Measurements from ENCODE around the gene HMGCL.
A peak's percentile ranks its signal among the peaks of the same experiment; 100 is the strongest.
"Not testable (repeated sequence)": the region's sequence is repeated elsewhere in the genome, so short reads cannot be mapped to it uniquely, and the experiment has no call there.

HMGCL gene

GRCh38 chr1:23826590-23826989 is 1.4 kb upstream of the HMGCL start:
- not testable (repeated sequence) for DNase-seq (ENCODE audit: low read depth in 2 of 2)

- DNase-seq (ENCODE audit: low read depth in 2 of 2), result no peak
Observed at GRCh38 chr1:23825762-23826522, 713 bp upstream of the HMGCL start.

- no peak for DNase-seq (ENCODE audit: low read depth in 2 of 2)
Observed at GRCh38 chr1:23824711-23825075, 536 bp downstream of the HMGCL start.

DNA sequence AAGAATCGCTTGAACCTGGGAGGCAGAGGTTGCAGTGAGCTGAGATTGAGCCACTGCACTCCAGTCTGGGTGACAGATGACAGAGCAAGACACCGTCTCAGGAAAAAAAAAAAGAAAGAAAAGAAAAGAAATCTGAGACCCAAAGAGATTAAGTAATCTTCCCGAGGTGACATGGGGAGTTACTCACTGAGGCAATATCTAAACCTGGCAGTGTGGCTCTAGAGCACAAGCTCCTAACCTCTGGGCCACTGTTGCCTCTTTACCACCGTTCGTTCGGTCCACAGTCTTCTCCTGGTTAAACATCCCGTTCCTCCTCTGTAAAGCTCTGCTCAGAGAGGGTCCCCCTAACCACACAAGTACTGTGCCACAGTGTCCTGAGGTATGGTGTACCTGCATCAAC is 1.5 kb downstream of the HMGCL start:
- DNase-seq (ENCODE audit: low read depth in 2 of 2), result no peak

- DNase-seq (ENCODE audit: low read depth in 2 of 2), result no peak
Observed at GRCh38 chr1:23817633-23818032, 7.6 kb downstream of the HMGCL start.

DNA sequence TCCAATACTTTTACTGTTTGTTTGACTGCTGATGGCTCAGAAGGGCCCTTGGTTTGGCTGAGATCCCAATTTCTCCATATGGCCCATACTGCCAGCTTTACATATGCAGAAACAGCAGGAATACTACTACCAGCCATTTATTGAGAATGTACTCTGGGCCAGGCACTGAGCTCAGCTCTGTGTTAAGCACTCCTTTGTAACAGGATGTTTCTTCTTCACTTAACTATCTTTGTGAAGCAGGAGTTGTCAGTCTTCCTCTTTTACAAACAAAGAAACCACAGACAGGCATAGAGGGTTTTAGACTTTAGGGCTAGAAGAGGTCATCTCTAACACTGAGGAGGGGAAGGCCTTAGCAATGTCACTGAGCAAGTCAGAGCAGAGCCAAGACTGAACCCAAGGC is 8.3 kb downstream of the HMGCL start:
- DNase-seq (ENCODE audit: low read depth in 2 of 2), result no peak

DNA sequence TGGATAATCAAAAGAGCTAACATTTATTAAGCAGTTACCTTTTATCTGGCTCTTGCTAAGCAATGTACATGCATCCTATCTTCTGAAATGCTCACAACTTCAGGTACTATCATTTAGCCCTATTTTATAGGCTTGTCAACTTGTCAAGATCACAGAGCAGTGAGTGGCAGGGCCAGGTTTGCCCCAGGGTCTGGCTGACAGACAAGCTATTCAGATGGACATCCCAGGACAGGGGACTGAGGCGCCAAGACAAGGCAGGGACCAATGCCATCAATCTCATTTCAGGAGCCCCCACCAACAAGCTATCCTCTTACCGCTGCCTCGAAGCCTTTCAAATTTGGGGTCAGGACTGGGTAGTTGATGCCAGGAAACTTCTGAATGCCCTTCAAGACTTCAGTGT is 8.9 kb downstream of the HMGCL start:
- DNase-seq (ENCODE audit: low read depth in 2 of 2), result no peak

DNA sequence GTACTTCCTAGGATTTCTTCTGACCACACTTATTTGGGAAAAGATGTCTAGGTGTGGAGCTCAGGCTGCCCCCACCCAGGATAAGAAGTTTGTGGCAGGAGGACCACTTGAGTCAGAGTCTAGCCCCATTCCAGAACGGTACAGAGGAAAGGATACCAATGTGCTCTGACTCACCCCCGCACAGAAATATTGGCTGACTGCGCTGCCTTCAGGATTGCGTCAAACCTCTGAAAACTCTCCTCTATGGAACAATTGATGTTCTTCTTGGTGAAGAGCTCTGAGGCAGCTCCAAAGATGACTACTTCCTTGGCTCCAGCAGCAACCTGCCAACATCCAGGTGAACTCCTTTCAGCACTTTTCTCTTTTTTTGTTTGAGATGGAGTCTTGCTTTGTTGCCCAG is 11.2 kb downstream of the HMGCL start:
- DNase-seq (ENCODE audit: low read depth in 2 of 2), result no peak

DNA sequence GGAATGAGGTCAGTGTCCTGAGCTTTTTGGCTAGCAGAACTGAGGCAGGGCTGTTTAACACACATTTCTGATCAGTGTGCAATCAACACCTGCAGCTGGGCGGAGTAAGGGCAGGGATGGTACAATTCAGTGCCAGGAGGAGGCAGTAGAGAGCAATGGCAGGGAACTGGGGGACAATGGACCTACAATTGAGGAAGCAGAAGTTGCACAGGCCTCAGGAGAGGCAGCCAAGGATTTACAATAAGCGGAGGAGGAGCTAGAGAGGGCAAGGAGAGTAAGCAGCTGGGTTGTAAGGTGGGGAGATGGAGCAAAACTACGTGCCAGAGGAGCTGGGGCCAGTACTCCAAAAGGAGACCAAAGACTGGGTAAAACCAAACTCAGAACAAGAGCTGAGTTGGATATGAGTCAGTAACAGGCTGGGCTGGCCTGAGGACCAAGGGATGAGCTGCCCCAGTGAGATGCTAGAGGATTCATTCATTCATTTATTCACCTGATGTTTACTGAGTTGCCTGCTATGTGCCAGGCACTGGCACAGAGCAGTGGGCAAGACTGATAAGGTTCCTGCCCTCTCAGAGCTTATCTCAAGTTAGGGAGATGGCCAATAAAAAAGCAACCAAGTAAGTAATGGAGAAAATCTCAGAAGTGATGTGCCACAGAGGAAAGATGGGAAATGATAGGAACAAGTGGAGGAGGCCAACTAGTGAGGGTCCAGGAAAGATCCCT is 14.2 kb downstream of the HMGCL start:
- no peak for DNase-seq (ENCODE audit: low read depth in 2 of 2)

GRCh38 chr1:23809751-23810171 is 15.5 kb downstream of the HMGCL start:
- DNase-seq (ENCODE audit: low read depth in 2 of 2), result peak; percentile 55 to 69

DNA sequence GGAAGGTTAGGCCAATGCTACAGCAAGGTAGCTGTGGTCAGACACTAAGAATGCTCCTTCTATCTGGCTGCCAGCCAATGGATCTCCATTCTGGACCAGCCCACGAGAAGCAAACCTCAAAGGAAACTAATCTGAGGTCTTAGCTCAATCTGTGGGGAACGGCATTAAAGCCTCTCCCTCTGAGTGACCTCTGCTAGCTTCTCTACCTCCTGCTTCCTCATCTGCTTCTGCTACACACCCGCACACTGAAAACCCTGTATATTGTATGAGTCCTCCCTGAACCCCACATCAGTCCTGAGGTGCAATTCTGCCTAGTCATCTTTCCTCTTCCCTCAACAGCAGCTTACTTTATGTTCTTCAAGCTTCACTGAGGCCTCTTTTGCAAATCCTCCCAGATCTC is 17.8 kb downstream of the HMGCL start:
- DNase-seq (ENCODE audit: low read depth in 2 of 2), result no peak

- DNase-seq (ENCODE audit: low read depth in 2 of 2), result no peak
Observed at GRCh38 chr1:23806280-23806679, 18.9 kb downstream of the HMGCL start.

DNA sequence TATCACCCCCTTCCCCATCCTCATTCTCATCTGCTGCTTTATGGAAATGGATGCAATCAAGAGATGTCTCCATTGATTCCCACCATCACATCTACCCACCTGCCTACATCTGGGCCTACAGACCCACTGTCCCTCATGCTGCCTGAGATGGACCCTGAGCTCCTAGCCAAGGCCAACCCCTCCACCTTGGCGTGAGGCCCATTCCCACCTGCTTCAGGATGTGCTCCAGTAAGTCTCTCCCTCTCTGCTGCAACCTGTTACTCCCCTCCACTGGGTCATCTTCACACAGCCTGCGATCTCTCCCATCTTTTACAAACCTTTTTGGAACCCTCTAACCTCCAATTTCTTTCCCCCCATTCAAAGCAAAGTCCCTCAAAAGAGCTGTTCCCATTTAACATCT is 20.2 kb downstream of the HMGCL start:
- DNase-seq (ENCODE audit: low read depth in 2 of 2), result no peak

DNA sequence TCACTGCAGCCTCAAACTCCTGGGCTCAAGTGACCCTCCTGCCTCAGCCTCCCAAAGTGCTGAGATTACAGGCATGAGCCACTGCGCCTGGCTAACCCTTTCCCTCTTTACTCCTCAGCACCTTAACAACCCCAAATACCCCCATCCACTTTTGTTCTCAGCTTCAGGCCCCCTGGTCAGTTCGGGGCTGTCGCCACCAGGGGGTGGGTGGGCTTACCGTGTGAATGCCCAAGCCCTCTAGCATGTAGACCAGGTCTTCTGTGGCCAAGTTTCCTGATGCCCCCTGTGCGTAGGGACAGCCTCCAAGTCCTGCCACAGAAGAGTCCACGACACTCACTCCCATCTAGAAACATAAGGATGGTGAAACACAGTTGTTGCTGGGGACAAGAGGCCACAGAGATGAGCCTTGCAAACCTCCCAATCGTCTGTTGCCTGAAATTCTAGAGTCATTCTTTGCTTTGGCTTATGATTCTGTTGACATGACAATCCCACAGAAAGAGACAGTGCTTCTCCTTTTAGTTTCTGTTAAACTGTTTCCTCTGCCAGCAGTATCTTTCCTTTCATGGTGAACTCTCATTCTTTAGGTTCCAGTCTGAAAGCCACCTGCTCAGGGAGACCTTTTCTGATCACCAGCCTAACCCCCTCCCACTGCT is 20.9 kb downstream of the HMGCL start:
- DNase-seq (ENCODE audit: low read depth in 2 of 2), result no peak

- DNase-seq (ENCODE audit: low read depth in 2 of 2), result no peak
Observed at GRCh38 chr1:23803674-23804073, 21.6 kb downstream of the HMGCL start.

GRCh38 chr1:23802809-23803342 is 22.4 kb downstream of the HMGCL start:
- DNase-seq (ENCODE audit: low read depth in 2 of 2), result not testable (repeated sequence)

GRCh38 chr1:23801876-23802275 is 23.4 kb downstream of the HMGCL start:
- no peak for DNase-seq (ENCODE audit: low read depth in 2 of 2)

DNA sequence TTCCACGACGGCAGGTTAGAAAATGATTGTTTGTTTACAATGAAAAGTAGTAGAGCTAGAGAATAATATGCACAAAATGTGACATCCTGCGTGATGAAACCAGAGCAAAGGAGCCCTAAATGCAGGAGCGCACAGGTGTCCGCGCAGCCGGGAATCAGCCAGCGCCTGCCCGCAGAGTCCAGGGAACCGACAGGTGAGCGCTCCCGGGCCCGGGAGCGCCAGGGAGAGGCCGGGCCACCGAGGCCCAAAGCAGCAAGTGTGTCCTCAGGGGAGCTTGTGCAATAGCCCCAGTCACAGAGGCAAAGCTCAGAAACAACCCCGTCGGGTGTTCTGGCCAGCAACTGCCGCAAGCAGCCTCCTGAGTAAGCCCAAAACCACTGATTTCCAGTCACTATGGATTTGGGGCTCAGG is 23.9 kb downstream of the HMGCL start:
- no peak for DNase-seq (ENCODE audit: low read depth in 2 of 2)

DNA sequence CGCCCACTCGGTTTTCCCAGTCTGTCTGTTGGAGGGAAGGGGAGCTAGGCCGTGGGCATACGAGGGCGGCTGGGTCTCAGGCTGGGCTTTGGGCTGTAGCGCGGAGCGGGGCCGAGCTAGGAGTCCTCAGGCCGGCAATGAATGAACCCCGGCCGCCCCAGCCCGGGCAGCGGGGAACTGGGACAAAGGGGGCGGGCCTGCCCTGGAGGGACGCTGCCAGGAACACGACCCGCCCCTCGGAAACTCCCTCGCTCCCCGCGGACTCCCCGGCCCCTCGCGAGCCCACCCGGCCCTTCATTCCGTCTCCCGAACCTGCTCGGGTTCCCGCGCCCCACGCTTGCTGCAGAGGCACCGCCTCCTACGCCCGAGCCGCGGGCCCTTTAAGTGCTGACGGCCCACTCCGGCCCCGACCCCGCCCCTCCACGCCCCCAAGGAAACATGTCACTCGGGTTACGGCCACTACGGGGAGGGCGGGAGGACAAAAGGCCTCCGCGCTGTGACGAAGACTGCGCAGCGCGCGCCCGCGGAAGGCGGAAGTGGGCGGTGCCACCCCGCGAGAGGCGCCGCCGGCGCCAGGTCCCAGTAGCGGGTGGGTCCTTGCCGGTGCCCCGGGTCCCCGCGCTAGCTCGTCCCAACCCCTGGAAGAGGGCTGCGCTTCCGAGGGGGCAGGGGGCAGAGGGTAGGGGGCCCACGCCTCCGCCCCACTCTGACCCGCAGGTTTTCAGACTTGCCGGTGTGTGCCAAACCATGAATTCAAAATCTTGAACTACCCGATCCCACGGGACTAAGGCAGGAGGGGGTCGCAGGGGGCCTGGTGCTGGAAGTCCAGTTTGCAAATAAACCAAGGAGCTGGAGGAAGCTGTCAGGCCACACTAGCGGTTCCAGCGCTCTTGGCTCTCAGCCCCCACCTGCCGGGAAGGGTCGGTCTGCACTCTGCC is 24.6 kb downstream of the HMGCL start, which contains the start of gene GALE:
Gene GALE (minus strand): TSS at position 355 of the 938 bp plus-strand sequence. CDS start 1,747 bp downstream, outside the sequence.
- peak; percentile 95 to 97 for DNase-seq (ENCODE audit: low read depth in 2 of 2)

GRCh38 chr1:23799570-23800399 is 25.4 kb downstream of the HMGCL start:
- DNase-seq (ENCODE audit: low read depth in 2 of 2), result no peak

DNA sequence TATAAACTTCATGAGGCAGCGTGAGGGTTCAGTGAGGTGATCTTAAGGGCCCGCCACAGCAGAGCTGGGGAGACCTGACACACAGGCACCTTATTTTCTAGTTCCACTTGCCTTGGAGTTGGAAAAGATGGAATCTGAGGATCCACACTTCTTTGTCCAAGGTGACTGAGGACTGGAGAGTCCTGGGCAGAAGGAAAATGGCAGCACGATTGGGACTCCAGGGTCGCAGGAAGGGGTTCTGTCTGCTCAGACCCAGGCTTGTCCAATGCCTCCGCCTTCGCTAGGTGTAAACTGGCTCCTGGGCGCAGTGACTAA is 26.0 kb downstream of the HMGCL start:
- no peak for DNase-seq (ENCODE audit: low read depth in 2 of 2)

All from stimulated activated CD8-positive, alpha-beta memory T cell treated with anti-CD3 and anti-CD28 coated beads, Interleukin-2, amount 100 ng/mL, for 1 hour (primary cell).